AG09309 (cell line): ENCODE results near the gene TANGO6.
"Not testable (repeated sequence)": the region's sequence is repeated elsewhere in the genome, so short reads cannot be mapped to it uniquely, and the experiment has no call there.

Experiments used
- DNase-seq: peaks from one replicate; pipeline ENCODE4 v3.0.0-alpha.2; 2010; ENCODE audit warnings: low read depth
- H3K4me3 ChIP-seq: 2 replicates; pipeline ENCODE4 v1.5.1; 2011; ENCODE audit warnings: mild to moderate bottlenecking, low read depth, low read length, moderate library complexity; ENCODE audit not compliant: control insufficient read depth
- CTCF ChIP-seq: IDR thresholded peaks from 2 replicates; pipeline ENCODE4 v1.5.1; 2011; ENCODE audit warnings: mild to moderate bottlenecking, low read depth, low read length, inconsistent platforms; ENCODE audit not compliant: insufficient read depth, control insufficient read depth; ENCODE audit errors: missing control alignments

The TANGO6 gene

GRCh38 chr16:69120096-69120664, 276.8 kb downstream of the TANGO6 start:
- H3K4me3 ChIP-seq: no peak overlapping the region

GRCh38 chr16:69123910-69124309, 280.6 kb downstream of the TANGO6 start:
- DNase-seq: peak; percentile 32
- no peak overlapping the region for H3K4me3 ChIP-seq
- TF ChIP-seq CTCF: peak; percentile 56

More at GRCh38 chr16:69120096-69120664, 276.8 kb downstream of the TANGO6 start:
- no peak for DNase-seq
- TF ChIP-seq CTCF: no peak

GRCh38 chr16:69124406-69124805, 281.1 kb downstream of the TANGO6 start:
- not testable (repeated sequence) for DNase-seq, H3K4me3 ChIP-seq

- not testable (repeated sequence) for DNase-seq, H3K4me3 ChIP-seq
Observed at GRCh38 chr16:69124961-69125360, 281.6 kb downstream of the TANGO6 start.

- no peak overlapping the region for H3K4me3 ChIP-seq
- no peak for DNase-seq
- TF ChIP-seq CTCF: no peak
Observed at GRCh38 chr16:69126221-69126620, 282.9 kb downstream of the TANGO6 start.

- not testable (repeated sequence) for DNase-seq
Observed at GRCh38 chr16:69126801-69127200, 283.5 kb downstream of the TANGO6 start.

GRCh38 chr16:69127966-69128510, 284.7 kb downstream of the TANGO6 start:
- DNase-seq: no peak
- H3K4me3 ChIP-seq: no peak overlapping the region
- TF ChIP-seq CTCF: no peak

More at GRCh38 chr16:69126801-69127200, 283.5 kb downstream of the TANGO6 start:
- not testable (repeated sequence) for H3K4me3 ChIP-seq

- H3K4me3 ChIP-seq: no peak overlapping the region
- DNase-seq: no peak
Observed at GRCh38 chr16:69130461-69130860, 287.1 kb downstream of the TANGO6 start.

More at GRCh38 chr16:69130461-69130860, 287.1 kb downstream of the TANGO6 start:
- TF ChIP-seq CTCF: no peak
